Measurements from ENCODE around the gene PRKAR1B.

- TF ChIP-seq CEBPB (IDR thresholded peaks at IDR 0.05), result no peak
- no peak for TF ChIP-seq TAF1 (IDR thresholded peaks at IDR 0.05; ENCODE audit: low read depth)
- no peak for TF ChIP-seq USF1 (IDR thresholded peaks at IDR 0.05)
Measured at GRCh38 chr7:628402-628763, 98.7 kb downstream of the PRKAR1B start.
